ENCODE measurements around the gene FBXL7.
"Not testable (repeated sequence)": the region's sequence is repeated elsewhere in the genome, so short reads cannot be mapped to it uniquely, and the experiment has no call there.

Gene FBXL7

GRCh38 chr5:15850536-15850935 lies 350.6 kb downstream of the FBXL7 start:
- H3K27ac ChIP-seq: no peak overlapping the region
- TF ChIP-seq CTCF (conservative IDR thresholded peaks at IDR 0.05; ENCODE audit: low read depth): no peak
- POLR2A ChIA-PET (ENCODE audit: low non-redundant PET): no interaction called here
- CTCF ChIA-PET: no interaction called here
- no peak for DNase-seq (ENCODE audit: low spot score)

GRCh38 chr5:15850939-15851341 lies 351.0 kb downstream of the FBXL7 start:
- ChIA-PET CTCF (no interaction called here), POLR2A (ENCODE audit: low non-redundant PET) (no interaction called here)
- no peak overlapping the region for H3K27ac ChIP-seq
- no peak for TF ChIP-seq CTCF (conservative IDR thresholded peaks at IDR 0.05; ENCODE audit: low read depth)
- DNase-seq (ENCODE audit: low spot score): no peak

- H3K27ac ChIP-seq: no peak overlapping the region
- DNase-seq (ENCODE audit: low spot score): no peak
- POLR2A ChIA-PET (ENCODE audit: low non-redundant PET): no interaction called here
- CTCF ChIA-PET: interaction anchor here (0.6 kb wide), 1 partner anchor 36 kb away, joined by 3 read pairs; no protein-coding TSS in a partner anchor
- no peak for TF ChIP-seq CTCF (conservative IDR thresholded peaks at IDR 0.05; ENCODE audit: low read depth)
Measured at GRCh38 chr5:15852217-15852616, 352.2 kb downstream of the FBXL7 start.

DNA sequence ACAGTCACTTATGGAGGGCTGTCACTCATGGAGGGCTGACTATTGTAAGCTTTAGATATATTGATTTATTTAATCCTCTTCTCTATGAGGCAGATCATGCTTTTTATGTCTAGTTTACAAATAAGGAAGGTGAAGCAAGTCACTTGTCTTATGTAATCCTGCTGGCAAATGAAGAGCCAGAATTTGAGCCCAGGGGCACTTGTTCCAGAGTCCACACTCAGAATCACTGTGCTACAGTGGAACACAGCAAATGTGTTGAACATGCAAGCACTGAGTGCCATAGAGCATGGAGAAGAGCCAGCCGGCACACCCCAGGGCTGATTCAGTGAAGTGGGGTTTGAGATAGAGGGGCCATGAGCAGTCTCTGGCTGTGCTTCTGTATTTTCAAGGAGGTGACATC lies 353.0 kb downstream of the FBXL7 start:
- no peak overlapping the region for H3K27ac ChIP-seq
- ChIA-PET CTCF (no interaction called here), POLR2A (ENCODE audit: low non-redundant PET) (no interaction called here)
- TF ChIP-seq CTCF (conservative IDR thresholded peaks at IDR 0.05; ENCODE audit: low read depth): no peak
- DNase-seq (ENCODE audit: low spot score): no peak

GRCh38 chr5:15858326-15858725 lies 358.3 kb downstream of the FBXL7 start:
- no peak for DNase-seq (ENCODE audit: low spot score)
- no peak for TF ChIP-seq CTCF (conservative IDR thresholded peaks at IDR 0.05; ENCODE audit: low read depth)
- CTCF ChIA-PET: no interaction called here
- POLR2A ChIA-PET (ENCODE audit: low non-redundant PET): no interaction called here
- no peak overlapping the region for H3K27ac ChIP-seq

- CTCF ChIA-PET: no interaction called here
- POLR2A ChIA-PET (ENCODE audit: low non-redundant PET): no interaction called here
- no peak overlapping the region for H3K27ac ChIP-seq
- DNase-seq (ENCODE audit: low spot score): no peak
- no peak for TF ChIP-seq CTCF (conservative IDR thresholded peaks at IDR 0.05; ENCODE audit: low read depth)
Measured at GRCh38 chr5:15864536-15865215, 364.7 kb downstream of the FBXL7 start.

DNA sequence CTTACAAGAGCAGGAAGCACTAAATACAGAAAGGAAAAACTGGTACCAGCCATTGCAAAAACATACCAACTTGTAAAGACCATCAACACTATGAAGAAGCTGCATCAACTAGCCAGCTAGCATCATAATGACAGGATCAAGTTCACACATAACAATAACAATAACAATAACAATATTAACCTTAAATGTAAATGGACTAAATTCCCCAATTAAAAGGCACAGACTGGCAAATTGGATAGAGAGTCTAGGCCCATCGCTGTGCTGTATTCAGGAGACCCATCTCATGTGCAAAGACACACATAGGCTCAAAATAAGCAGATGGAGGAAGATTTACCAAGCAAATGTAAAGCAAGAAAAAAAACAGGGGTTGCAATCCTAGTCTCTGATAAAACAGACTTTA lies 372.3 kb downstream of the FBXL7 start:
- H3K27ac ChIP-seq; DNase-seq (ENCODE audit: low spot score); POLR2A ChIA-PET (ENCODE audit: low non-redundant PET): not testable (repeated sequence)
- CTCF ChIA-PET: interaction anchor here (0.7 kb wide), 1 partner anchor 14 kb away, joined by 4 read pairs; no protein-coding TSS in a partner anchor
